ENCODE data around the gene PLEKHM3. TPM values are rescaled to one million over a fixed set of nuclear protein-coding genes. Genes with fewer than 3 reads are reported as not detected.
A peak's percentile ranks its signal among the peaks of the same experiment; 100 is the strongest.

The PLEKHM3 gene
- total and polyA plus RNA-seq, 2 of the 13 experiments (the other 11 are each of a cell fraction or from before 2014, with no cell fraction given): 4.5 to 4.7 TPM

- TF ChIP-seq ZNF687 (CRISPR knock-in tag; IDR thresholded peaks at IDR 0.05): peak; percentile 99
- TF ChIP-seq ZNF569 (CRISPR knock-in tag; IDR thresholded peaks at IDR 0.05; ENCODE audit: borderline replicate concordance): no peak
- peak; percentile 99 for TF ChIP-seq ZGPAT (CRISPR knock-in tag; IDR thresholded peaks at IDR 0.05)
- TF ChIP-seq IKZF1 (IDR thresholded peaks at IDR 0.05): no peak
- TF ChIP-seq JDP2 (CRISPR knock-in tag; IDR thresholded peaks at IDR 0.05; ENCODE audit: borderline replicate concordance): no peak; the same call in 1 of the 2 replicates
- peak; percentile 96 for TF ChIP-seq PHF20 (CRISPR knock-in tag; IDR thresholded peaks at IDR 0.05)
- TF ChIP-seq AHR (CRISPR knock-in tag; IDR thresholded peaks at IDR 0.05): peak; percentile 96; the same call in 1 of the 2 replicates
- TF ChIP-seq POLR2G (IDR thresholded peaks at IDR 0.05; ENCODE audit: low read depth, low read length): peak; percentile 92
- 0 out of 2 replicates have a peak, but pooled peaks have one; percentile 6 for TF ChIP-seq ZNF646 (CRISPR knock-in tag; IDR thresholded peaks at IDR 0.05)
- peak; percentile 79 for TF ChIP-seq ZNF770 (CRISPR knock-in tag; IDR thresholded peaks at IDR 0.05)
- 0 out of 2 replicates have a peak, but pooled peaks have one; percentile 49 for TF ChIP-seq PBX2 (CRISPR knock-in tag; IDR thresholded peaks at IDR 0.05)
- peak; percentile 64; the same call in 1 of the 2 replicates for TF ChIP-seq DPF2 (CRISPR knock-in tag; IDR thresholded peaks at IDR 0.05; ENCODE audit: borderline replicate concordance, low read depth)
These were observed at the start of gene PLEKHM3 (continued) for GRCh38 chr2:208025037-208025813.

Data from HepG2 (cell line).